ENCODE measurements around the gene HSD3B2.

- no peak for TF ChIP-seq POLR2A (IDR thresholded peaks at IDR 0.05; ENCODE audit: low read length)
- no peak for TF ChIP-seq GATA1 (IDR thresholded peaks at IDR 0.05; ENCODE audit: low read depth, low read length)
Observed at GRCh38 chr1:119429687-119430086, 14.7 kb downstream of the HSD3B2 start.
